Measurements from ENCODE around the gene UFD1. TPM values are rescaled to one million over a fixed set of nuclear protein-coding genes. Genes with fewer than 3 reads are reported as not detected.

UFD1 gene, protein sequence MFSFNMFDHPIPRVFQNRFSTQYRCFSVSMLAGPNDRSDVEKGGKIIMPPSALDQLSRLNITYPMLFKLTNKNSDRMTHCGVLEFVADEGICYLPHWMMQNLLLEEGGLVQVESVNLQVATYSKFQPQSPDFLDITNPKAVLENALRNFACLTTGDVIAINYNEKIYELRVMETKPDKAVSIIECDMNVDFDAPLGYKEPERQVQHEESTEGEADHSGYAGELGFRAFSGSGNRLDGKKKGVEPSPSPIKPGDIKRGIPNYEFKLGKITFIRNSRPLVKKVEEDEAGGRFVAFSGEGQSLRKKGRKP
- total RNA-seq = 96.2 and 99.9 TPM in 2 replicates

GRCh38 chr22:19478901-19479354 lies at the start of gene UFD1:
Gene UFD1, minus strand, starts transcription at chr22:19479193. Its CDS starts 108 bp downstream, at chr22:19479085.
- no peaks in the 10 kb centered on the region for H3K27me3 Mint-ChIP-seq
- H3K36me3 Mint-ChIP-seq (ENCODE audit: low read depth) = peaks cover 33% of the 10 kb centered on the region
- H3K4me1 Mint-ChIP-seq = peaks cover 37% of the 10 kb centered on the region
- peak within 1 kb of the TSS; percentile 100 for H3K4me3 Mint-ChIP-seq
- DNase-seq = peak; percentile 95
- peak within 1 kb of the TSS; percentile 98 for H3K27ac Mint-ChIP-seq
- H3K9me3 Mint-ChIP-seq = no peaks in the 10 kb centered on the region
- intact Hi-C loops (cut with micrococcal nuclease) = loop anchor here (1.0 to 5.0 kb wide), 6 partner anchors 32 to 356 kb away; partner anchors contain the start of genes C22orf39, DGCR2, ESS2 and MRPL40

GRCh38 chr22:19527861-19528417 lies 48.9 kb upstream of the UFD1 start:
- no peaks in the 10 kb centered on the region for H3K36me3 Mint-ChIP-seq (ENCODE audit: low read depth)
- peaks cover 5% of the 10 kb centered on the region for H3K4me1 Mint-ChIP-seq
- no peak overlapping the region for H3K4me3 Mint-ChIP-seq
- DNase-seq = no peak
- H3K27me3 Mint-ChIP-seq = peaks cover 21% of the 10 kb centered on the region
- intact Hi-C loops (cut with micrococcal nuclease) = no loop called here
- no peak overlapping the region for H3K27ac Mint-ChIP-seq
- no peaks in the 10 kb centered on the region for H3K9me3 Mint-ChIP-seq

DNA sequence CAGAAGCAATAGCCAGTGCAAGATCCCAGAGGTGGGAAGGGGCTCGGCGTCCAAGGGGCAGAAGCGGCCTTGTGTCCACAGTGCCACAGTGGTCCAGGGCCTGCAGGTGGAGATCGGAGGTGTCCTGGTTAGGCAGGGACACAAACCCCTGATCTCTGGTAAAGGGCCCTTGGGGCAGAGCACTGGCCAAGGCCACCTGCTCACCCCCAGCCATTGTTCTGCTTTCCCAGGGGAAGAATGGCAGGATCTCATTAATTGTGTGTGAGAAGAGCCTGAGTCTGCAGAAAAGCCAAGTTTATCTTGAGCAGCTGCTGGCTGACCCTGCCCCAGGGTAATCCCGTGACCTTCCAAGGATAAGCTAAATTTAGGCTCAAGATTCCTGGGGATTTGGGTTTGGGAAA lies 48.3 kb upstream of the UFD1 start:
- DNase-seq = no peak
- Mint-ChIP-seq H3K27ac (no peak overlapping the region), H3K4me3 (no peak overlapping the region), H3K9me3 (no peaks in the 10 kb centered on the region), H3K4me1 (peaks cover 7% of the 10 kb centered on the region), H3K36me3 (ENCODE audit: low read depth) (no peaks in the 10 kb centered on the region), H3K27me3 (peaks cover 21% of the 10 kb centered on the region)
- intact Hi-C loops (cut with micrococcal nuclease) = no loop called here

GRCh38 chr22:19526702-19527111 lies 47.7 kb upstream of the UFD1 start:
- Mint-ChIP-seq H3K4me3 (no peak overlapping the region), H3K36me3 (ENCODE audit: low read depth) (peaks cover 3% of the 10 kb centered on the region), H3K27ac (no peak overlapping the region), H3K4me1 (peaks cover 7% of the 10 kb centered on the region), H3K27me3 (peaks cover 21% of the 10 kb centered on the region), H3K9me3 (no peaks in the 10 kb centered on the region)
- DNase-seq = no peak
- intact Hi-C loops (cut with micrococcal nuclease) = no loop called here

- Mint-ChIP-seq H3K36me3 (ENCODE audit: low read depth) (peaks cover 4% of the 10 kb centered on the region), H3K4me1 (peaks cover 7% of the 10 kb centered on the region), H3K9me3 (no peaks in the 10 kb centered on the region), H3K27me3 (peaks cover 21% of the 10 kb centered on the region), H3K27ac (no peak overlapping the region), H3K4me3 (no peak overlapping the region)
- DNase-seq = no peak
- intact Hi-C loops (cut with micrococcal nuclease) = no loop called here
Observed at GRCh38 chr22:19526076-19526701, 47.2 kb upstream of the UFD1 start.

DNA sequence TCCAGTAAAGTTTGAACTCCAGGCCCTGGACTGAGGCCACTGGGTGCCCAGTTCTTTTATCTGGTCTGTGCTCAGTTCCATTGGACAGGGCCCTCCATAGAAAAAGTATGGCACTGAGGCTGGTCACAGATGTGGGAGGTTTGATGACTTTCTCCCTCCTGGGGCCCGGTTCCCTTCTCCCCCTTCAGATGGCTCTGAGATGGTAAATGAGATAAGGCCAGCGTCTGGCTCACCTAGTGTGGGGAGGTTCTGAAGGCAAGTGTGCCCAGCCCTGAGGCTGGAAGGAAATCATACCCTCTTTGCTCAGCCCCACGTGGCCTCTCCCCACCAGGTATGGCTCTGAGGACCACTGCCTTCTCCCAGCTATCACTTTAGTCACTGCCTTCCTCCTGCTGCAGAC lies 46.7 kb upstream of the UFD1 start:
- DNase-seq = no peak
- peaks cover 19% of the 10 kb centered on the region for H3K27me3 Mint-ChIP-seq
- peaks cover 7% of the 10 kb centered on the region for H3K4me1 Mint-ChIP-seq
- H3K9me3 Mint-ChIP-seq = no peaks in the 10 kb centered on the region
- intact Hi-C loops (cut with micrococcal nuclease) = loop anchor here (2.0 kb wide), 1 partner anchor 105 kb away; no protein-coding TSS in a partner anchor
- H3K27ac Mint-ChIP-seq = no peak overlapping the region
- H3K36me3 Mint-ChIP-seq (ENCODE audit: low read depth) = peaks cover 7% of the 10 kb centered on the region
- no peak overlapping the region for H3K4me3 Mint-ChIP-seq

GRCh38 chr22:19525116-19525660 lies 46.2 kb upstream of the UFD1 start:
- DNase-seq = no peak
- no peaks in the 10 kb centered on the region for H3K9me3 Mint-ChIP-seq
- intact Hi-C loops (cut with micrococcal nuclease) = loop anchor here (2.0 kb wide), 1 partner anchor 106 kb away; no protein-coding TSS in a partner anchor
- H3K27ac Mint-ChIP-seq = peak overlapping the region; percentile 65
- peaks cover 10% of the 10 kb centered on the region for H3K36me3 Mint-ChIP-seq (ENCODE audit: low read depth)
- H3K27me3 Mint-ChIP-seq = peaks cover 19% of the 10 kb centered on the region
- H3K4me3 Mint-ChIP-seq = peak overlapping the region; percentile 82
- H3K4me1 Mint-ChIP-seq = peaks cover 7% of the 10 kb centered on the region

- Mint-ChIP-seq H3K9me3 (no peaks in the 10 kb centered on the region), H3K36me3 (ENCODE audit: low read depth) (peaks cover 10% of the 10 kb centered on the region), H3K4me1 (peaks cover 7% of the 10 kb centered on the region), H3K27me3 (peaks cover 19% of the 10 kb centered on the region), H3K4me3 (peak within 1 kb of the TSS; percentile 82), H3K27ac (peak within 1 kb of the TSS; percentile 65)
- intact Hi-C loops (cut with micrococcal nuclease) = loop anchor here (2.0 kb wide), 1 partner anchor 106 kb away; no protein-coding TSS in a partner anchor
- peak; percentile 80 for DNase-seq
Observed at GRCh38 chr22:19524170-19525115, 45.5 kb upstream of the UFD1 start, which contains the start of gene CLDN5. Gene CLDN5, minus strand, starts transcription at chr22:19524410. Its CDS starts 155 bp downstream, at chr22:19524255.

GRCh38 chr22:19523240-19524169 lies 44.5 kb upstream of the UFD1 start:
- Mint-ChIP-seq H3K27me3 (peaks cover 19% of the 10 kb centered on the region), H3K36me3 (ENCODE audit: low read depth) (peaks cover 12% of the 10 kb centered on the region), H3K9me3 (no peaks in the 10 kb centered on the region), H3K4me1 (peaks cover 7% of the 10 kb centered on the region), H3K27ac (peak overlapping the region; percentile 48), H3K4me3 (peak overlapping the region; percentile 78)
- intact Hi-C loops (cut with micrococcal nuclease) = loop anchor here (2.0 kb wide), 1 partner anchor 107 kb away; no protein-coding TSS in a partner anchor
- DNase-seq = peak; percentile 81

DNA sequence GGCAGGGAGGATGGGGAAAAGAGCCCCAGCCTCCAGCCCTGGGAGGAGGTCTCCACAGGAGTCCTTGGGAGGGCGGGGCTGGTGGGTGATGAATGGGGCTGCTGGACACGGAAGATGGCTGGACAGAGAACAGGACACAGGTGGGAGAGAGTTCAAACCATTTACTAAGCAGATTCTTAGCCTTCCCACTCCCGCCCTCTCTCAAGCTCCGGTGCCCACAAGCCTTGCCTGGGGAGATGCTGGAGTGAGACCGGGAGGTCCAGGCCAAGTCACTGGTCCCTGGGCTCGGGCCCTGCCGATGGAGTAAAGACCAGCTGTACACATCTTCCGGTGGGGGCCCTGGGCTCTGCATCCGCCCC lies 43.9 kb upstream of the UFD1 start:
- H3K4me3 Mint-ChIP-seq = peak overlapping the region; percentile 78

DNA sequence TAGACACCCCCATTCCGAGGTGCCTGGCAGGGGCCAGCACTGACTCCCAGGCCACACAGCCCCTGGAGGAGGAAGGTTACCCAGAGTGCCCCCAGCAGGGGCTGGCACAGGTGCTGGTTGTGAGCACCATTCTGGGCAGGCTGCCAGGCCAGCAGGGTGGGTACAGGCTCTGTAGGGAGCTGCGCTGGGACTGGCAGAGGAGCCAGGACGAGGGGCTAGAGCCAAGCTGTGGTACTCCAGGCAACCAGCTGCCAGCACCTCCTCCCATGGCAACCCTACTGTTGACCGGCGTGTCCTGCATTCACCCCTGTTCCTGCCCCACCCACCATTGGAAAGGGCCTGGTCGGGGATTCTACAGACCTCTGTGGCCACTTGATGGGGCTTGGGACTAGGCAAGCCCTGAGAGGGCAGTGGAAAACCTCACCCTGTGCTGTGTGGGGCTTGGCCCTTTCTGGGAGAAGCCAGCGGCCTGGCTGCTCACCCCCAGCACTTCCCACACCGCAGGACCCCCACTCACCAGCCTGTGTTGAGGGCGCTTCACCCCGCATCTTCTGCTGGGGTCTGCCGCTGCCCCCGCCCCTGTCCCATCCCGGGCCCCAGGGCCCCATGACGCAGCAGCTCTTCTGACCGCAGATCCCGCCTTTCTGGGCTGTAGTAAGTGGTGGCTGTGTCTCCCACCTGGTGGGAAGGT lies 43.3 kb upstream of the UFD1 start:
- H3K27me3 Mint-ChIP-seq = peaks cover 19% of the 10 kb centered on the region
- intact Hi-C loops (cut with micrococcal nuclease) = no loop called here

More for the DNA sequence above, 43.9 kb upstream of the UFD1 start:
- Mint-ChIP-seq H3K36me3 (ENCODE audit: low read depth) (peaks cover 12% of the 10 kb centered on the region), H3K27me3 (peaks cover 19% of the 10 kb centered on the region), H3K27ac (peak overlapping the region; percentile 34), H3K9me3 (no peaks in the 10 kb centered on the region), H3K4me1 (peaks cover 7% of the 10 kb centered on the region)
- peak; percentile 55 for DNase-seq
- intact Hi-C loops (cut with micrococcal nuclease) = no loop called here

More for the DNA sequence above, 43.3 kb upstream of the UFD1 start:
- Mint-ChIP-seq H3K27ac (no peak overlapping the region), H3K9me3 (no peaks in the 10 kb centered on the region), H3K4me3 (peak overlapping the region; percentile 78), H3K36me3 (ENCODE audit: low read depth) (peaks cover 12% of the 10 kb centered on the region), H3K4me1 (peaks cover 7% of the 10 kb centered on the region)
- peak; percentile 55 for DNase-seq

Data from activated CD4-positive, alpha-beta T cell treated with anti-CD3 and anti-CD28 coated beads, Interleukin-2, amount 10 ng/mL, durations not matched to agents 24 days and 14 days (primary cell).